Measurements from ENCODE around the gene TPO.
"Not testable (repeated sequence)": the region's sequence is repeated elsewhere in the genome, so short reads cannot be mapped to it uniquely, and the experiment has no call there.

TPO gene

GRCh38 chr2:1406434-1406833 lies 6.8 kb upstream of the TPO start:
- DNase-seq, result no peak

GRCh38 chr2:1407950-1408675 lies 5.2 kb upstream of the TPO start:
- no peak for DNase-seq

DNA sequence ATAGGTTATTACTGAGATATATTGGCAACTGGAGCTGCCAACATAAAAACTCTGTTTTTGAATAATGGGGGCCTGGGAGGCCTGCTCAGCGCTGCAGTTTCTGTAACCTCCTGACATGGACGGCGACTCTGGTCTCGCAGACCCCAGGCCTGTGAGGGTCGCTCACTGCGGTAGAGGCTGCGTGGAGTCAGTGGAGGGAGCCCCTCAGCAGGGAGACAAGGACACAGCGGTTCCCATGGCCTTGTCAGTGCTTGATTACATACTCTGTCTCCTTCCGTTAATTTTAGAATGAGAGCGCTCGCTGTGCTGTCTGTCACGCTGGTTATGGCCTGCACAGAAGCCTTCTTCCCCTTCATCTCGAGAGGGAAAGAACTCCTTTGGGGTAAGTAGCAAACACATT lies 858 bp downstream of the TPO start:
- DNase-seq, result no peak

GRCh38 chr2:1414901-1415300 lies 1.6 kb downstream of the TPO start:
- DNase-seq, result not testable (repeated sequence)

GRCh38 chr2:1415501-1415900 lies 2.2 kb downstream of the TPO start:
- DNase-seq, result no peak

- no peak for DNase-seq
Measured at GRCh38 chr2:1418566-1418965, 5.3 kb downstream of the TPO start.

DNA sequence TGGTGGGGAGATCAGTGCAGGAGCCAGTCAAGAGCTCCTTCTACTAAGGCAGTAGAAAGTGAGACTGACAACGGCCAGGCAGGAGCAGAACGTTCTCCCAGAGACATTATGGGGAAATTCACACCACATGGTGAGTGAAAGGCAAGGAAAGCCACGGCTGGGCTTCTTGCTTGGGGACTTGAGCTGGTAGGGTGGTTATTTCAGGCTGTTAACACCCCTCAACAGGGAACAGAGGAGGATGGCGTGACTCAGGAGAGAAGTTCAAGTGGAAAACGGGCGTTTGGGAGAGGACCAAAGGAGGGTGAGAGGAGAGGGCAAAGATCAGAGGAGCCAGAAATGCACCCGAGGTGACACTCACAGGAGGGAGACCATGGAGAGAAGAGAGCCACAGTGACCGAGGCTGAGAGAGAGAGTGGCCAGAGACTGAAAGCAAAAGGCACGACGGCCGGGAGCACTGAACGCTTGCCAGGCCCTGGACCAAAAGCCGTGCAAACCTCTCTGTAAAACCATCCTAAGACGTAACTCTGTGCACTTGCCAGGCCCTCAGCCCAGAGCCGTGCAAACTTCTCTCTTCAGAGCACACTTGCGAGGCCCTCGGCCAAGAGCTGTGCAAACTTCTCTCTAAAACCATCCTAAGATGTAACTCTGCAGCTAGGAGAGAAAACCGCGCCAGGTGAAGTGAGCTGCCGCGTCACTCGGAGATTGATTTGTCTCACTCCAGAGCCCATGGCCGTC lies 7.7 kb downstream of the TPO start:
- DNase-seq, result no peak

GRCh38 chr2:1421731-1422130 lies 8.5 kb downstream of the TPO start:
- no peak for DNase-seq

GRCh38 chr2:1422131-1422530 lies 8.9 kb downstream of the TPO start:
- DNase-seq, result no peak

DNA sequence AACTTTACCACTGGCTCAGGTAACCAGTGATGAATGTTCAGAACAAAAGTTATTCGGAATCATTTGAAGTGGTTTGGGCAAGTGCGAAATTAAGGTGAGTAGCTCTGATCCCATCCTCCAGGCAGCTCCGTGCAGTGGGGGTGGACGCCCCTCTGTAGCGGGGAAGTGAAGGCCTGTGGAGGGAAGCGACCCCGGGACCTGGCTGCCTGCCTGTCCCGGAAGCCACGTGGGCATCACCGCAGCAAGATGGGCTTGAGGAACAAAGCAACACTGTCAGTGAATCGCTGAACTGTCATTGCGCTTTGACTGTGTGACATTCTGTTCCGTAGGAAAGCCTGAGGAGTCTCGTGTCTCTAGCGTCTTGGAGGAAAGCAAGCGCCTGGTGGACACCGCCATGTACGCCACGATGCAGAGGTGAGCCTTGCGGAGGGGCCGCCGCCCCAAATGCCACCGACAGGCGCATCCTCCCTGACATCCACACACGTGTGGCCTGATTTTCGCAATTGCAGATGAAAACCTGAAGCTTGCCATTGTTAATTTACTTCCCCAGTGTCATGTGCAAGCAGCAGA lies 9.5 kb downstream of the TPO start:
- no peak for DNase-seq

GRCh38 chr2:1427086-1427485 lies 13.8 kb downstream of the TPO start:
- DNase-seq, result no peak

DNA sequence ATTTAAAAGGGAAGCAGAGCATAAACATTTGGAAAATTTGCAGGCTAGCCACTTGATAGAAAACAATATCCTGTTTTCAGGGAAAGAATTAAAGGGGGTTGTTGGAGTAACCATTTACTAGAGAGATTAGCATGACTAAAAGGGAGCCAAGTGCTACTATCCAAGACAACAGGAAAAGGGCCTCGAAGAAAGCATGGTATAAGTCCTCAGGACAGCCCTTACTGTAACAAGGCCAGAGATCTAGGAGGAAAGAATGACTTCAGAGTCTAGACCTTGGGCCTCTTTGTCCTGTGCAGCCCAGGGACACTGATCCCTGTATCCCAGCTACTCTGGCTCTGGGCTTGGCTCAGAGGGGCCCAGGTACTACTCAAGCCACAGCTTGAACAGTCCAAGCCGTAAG lies 16.6 kb downstream of the TPO start:
- no peak for DNase-seq

DNA sequence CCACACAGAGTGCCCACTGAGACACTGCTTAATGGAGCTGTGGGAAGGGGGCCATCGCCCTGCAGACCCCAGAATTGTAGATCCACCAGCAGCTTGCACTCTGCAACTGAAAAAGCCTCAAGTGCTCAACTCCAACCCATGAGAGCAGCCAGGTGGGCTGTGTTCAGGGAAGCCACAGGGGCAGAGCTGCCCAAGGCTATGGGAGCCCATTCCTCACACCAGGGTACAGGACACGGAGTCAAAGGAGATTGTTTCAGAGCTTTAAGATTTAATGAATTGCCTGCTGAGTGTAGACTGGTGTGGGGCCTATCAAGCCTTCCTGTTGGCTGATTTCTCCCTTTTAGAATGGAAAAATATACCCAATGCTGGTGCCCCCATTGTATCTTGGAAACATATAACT lies 17.2 kb downstream of the TPO start:
- no peak for DNase-seq

GRCh38 chr2:1431886-1432400 lies 18.7 kb downstream of the TPO start:
- no peak for DNase-seq

- DNase-seq, result no peak
Measured at GRCh38 chr2:1432726-1433125, 19.5 kb downstream of the TPO start.

GRCh38 chr2:1436369-1436768 lies 23.1 kb downstream of the TPO start:
- no peak for DNase-seq

DNA sequence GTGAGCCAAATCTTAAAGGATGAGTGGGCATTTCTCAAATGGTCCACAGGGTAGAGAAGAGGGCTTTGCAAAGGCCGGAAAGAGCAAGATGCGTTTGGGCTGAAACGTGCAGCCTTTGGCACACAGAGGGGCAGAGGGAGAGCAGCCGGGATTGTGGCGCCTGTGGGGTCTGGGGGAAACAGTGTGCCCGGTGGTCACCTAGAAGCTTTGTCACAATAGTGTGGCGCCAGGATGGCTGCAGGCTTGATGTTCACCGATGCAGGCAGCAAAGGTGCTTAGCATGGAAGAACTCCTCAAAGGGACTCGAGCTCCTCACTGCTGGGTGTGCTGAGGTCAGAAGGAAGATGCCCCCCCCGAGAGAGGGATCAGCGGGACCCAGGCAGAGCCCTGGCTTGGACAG lies 23.8 kb downstream of the TPO start:
- DNase-seq, result no peak

DNA sequence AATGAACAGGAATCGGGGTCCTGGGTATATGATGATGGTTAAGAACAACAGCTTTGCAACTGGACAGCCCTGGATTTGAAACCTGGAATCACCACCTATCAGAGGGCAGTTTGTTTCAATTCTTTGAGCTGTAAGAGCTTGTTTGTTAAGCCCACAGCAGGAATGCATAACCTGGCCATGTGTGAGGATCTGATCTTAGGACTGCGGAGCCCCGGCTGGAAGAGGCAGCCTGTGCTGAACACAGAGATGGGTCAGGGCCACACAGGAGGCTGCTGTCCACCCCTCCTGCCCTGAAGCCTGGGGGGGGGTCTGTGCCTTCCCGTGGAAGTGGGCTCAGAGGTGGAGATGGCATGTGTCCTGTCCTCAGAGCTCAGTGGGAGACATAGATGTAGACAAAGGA lies 24.3 kb downstream of the TPO start:
- DNase-seq, result no peak

- DNase-seq, result no peak
Measured at GRCh38 chr2:1438972-1439371, 25.7 kb downstream of the TPO start.

- no peak for DNase-seq
Measured at GRCh38 chr2:1440581-1440980, 27.3 kb downstream of the TPO start.

DNA sequence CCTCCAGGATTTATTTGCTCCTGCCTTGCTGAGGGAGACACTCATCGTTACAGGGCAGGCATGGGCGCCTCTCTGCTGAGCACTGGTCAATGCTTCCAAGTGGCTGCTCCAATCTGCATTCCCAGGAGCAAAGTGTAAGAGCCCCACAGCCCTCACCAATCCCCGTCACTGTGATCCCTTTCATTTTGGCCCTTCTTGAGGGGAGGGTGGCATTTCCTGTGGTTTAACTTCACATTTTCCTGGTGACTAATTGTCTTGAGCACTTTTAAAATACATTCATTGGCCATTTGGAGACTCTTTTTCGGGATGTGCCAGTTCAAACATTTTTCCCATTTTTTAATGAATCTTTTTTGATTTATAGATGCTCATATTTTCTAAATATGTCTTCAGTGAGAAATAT lies 33.0 kb downstream of the TPO start:
- DNase-seq, result no peak

- no peak for DNase-seq
Measured at GRCh38 chr2:1448009-1448408, 34.7 kb downstream of the TPO start.

DNA sequence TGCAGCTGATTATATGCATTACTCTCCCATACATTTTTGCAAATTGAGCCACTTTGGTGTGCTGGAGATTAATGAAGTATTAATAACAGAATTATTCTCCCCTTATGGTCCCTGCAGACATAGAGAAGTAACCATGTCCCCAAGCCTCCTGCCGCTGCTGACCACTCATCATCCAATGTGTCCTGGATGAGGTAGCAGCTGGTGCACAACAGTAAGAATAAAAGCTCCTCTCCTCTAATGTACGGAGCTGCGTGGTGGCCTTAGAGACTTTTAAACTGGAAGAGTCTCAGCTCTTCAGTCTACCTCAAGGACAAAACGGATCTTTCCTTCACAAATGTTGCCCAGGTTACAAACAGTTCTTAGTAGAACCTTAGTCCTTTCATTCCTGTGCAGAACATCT lies 37.7 kb downstream of the TPO start:
- no peak for DNase-seq

- no peak for DNase-seq
Measured at GRCh38 chr2:1451422-1451821, 38.2 kb downstream of the TPO start.

All from AML-193 (cell line).